RWPE1 (cell line): ENCODE results near the gene FGF12.

Source experiments
- CTCF ChIA-PET: fragments of 350-600 bp; sonication (Branson Sonifier 250); formaldehyde crosslinking; extraction: SDS; loops from one replicate; lab custom pipeline; 2021; lab: Yijun Ruan, JAX
- POLR2A ChIA-PET: fragments of 400-600 bp; formaldehyde crosslinking; extraction: SDS; loops from one replicate; lab custom pipeline; 2020; ENCODE audit warnings: antibody characterized with exemption; ENCODE audit not compliant: low non-redundant PET; lab: Yijun Ruan, JAX
- DNase-seq: peaks from one replicate; pipeline ENCODE4 v3.0.0; 2012; ENCODE audit warnings: low spot score
- H3K27ac ChIP-seq: fragments of 450-650 bp; 2 replicates; pipeline ENCODE4 v1.5.1; 2017
- CTCF ChIP-seq: fragments of 450-650 bp; conservative IDR thresholded peaks from 2 replicates; pipeline ENCODE4 v1.5.1; 2017; ENCODE audit warnings: low read depth, mild to moderate bottlenecking

FGF12 gene

GRCh38 chr3:192696943-192697587 lies 30.3 kb downstream of the FGF12 start:
- TF ChIP-seq CTCF: no peak
- POLR2A ChIA-PET: no interaction called here
- H3K27ac ChIP-seq: no peak overlapping the region
- DNase-seq: no peak
- CTCF ChIA-PET: no interaction called here

GRCh38 chr3:192687488-192688152 lies 39.7 kb downstream of the FGF12 start:
- no peak for DNase-seq
- TF ChIP-seq CTCF: no peak
- H3K27ac ChIP-seq: no peak overlapping the region
- CTCF ChIA-PET: interaction anchor here (0.6 kb wide), 1 partner anchor 480 kb away, joined by 4 read pairs; no protein-coding TSS in a partner anchor
- POLR2A ChIA-PET: no interaction called here

- CTCF ChIA-PET: no interaction called here
- H3K27ac ChIP-seq: no peak overlapping the region
- POLR2A ChIA-PET: no interaction called here
- no peak for DNase-seq
- TF ChIP-seq CTCF: no peak
These were observed 41.5 kb downstream of the FGF12 start for GRCh38 chr3:192685801-192686200.

GRCh38 chr3:192684151-192684550 lies 43.2 kb downstream of the FGF12 start:
- ChIA-PET POLR2A (no interaction called here), CTCF (no interaction called here)
- TF ChIP-seq CTCF: no peak
- DNase-seq: no peak
- no peak overlapping the region for H3K27ac ChIP-seq

GRCh38 chr3:192675958-192676649 lies 51.2 kb downstream of the FGF12 start:
- TF ChIP-seq CTCF: no peak
- POLR2A ChIA-PET: no interaction called here
- CTCF ChIA-PET: no interaction called here
- H3K27ac ChIP-seq: no peak overlapping the region
- DNase-seq: no peak

- H3K27ac ChIP-seq: no peak overlapping the region
- DNase-seq: no peak
- POLR2A ChIA-PET: no interaction called here
- no peak for TF ChIP-seq CTCF
- CTCF ChIA-PET: no interaction called here
These were observed 71.7 kb downstream of the FGF12 start for GRCh38 chr3:192655628-192656027.
